Adrenal gland (tissue), 5 donors: Measurements from ENCODE around the gene MS4A13.

Experiments used
- CTCF ChIP-seq, 6 experiments: fragments of 450-650 bp in 4 of 6; fragments of 200-600 bp in 2 of 6; sonication (generic) in 1 of 6; IDR thresholded peaks; 1 replicate in 5 of 6; 2 replicates in 1 of 6; pipeline versions ENCODE4 v1.5.1 to v1.8.0; 2016 to 2021; ENCODE audit warnings: antibody characterized with exemption in 6 of 6, mild to moderate bottlenecking in 2 of 6, moderate library complexity in 1 of 6
- POLR2A ChIP-seq, 2 donors: fragments of 450-650 bp; IDR thresholded peaks; one replicate each; pipeline ENCODE4 v1.6.1; 2017; ENCODE audit warnings: antibody characterized with exemption in 2 of 2, mild to moderate bottlenecking in 2 of 2, moderate library complexity in 1 of 2
- donor health status: DM: no; HTN: no; CAD: no.

- TF ChIP-seq CTCF (IDR thresholded peaks at IDR 0.05) (no peak), POLR2A (IDR thresholded peaks at IDR 0.05) (no peak)
Observed at GRCh38 chr11:60528934-60529333, 13.7 kb downstream of the MS4A13 start.
